Esophagus squamous epithelium (tissue), 4 donors: ENCODE results near the gene UBLCP1.

Experiments used
- CTCF ChIP-seq, 6 experiments: fragments of 450-650 bp in 4 of 6; fragments of 200-600 bp in 2 of 6; sonication (generic) in 2 of 6; IDR thresholded peaks; one replicate each; pipeline ENCODE4 v1.5.1; 2016 to 2019; ENCODE audit warnings: antibody characterized with exemption in 6 of 6, mild to moderate bottlenecking in 4 of 6, moderate library complexity in 4 of 6
- POLR2A ChIP-seq, 4 donors: fragments of 450-650 bp; IDR thresholded peaks; one replicate each; pipeline ENCODE4 v1.6.1; 2017; ENCODE audit warnings: antibody characterized with exemption in 4 of 4, mild to moderate bottlenecking in 4 of 4, moderate library complexity in 3 of 4

GRCh38 chr5:159304961-159305595 is 42.0 kb downstream of the UBLCP1 start:
- TF ChIP-seq CTCF (IDR thresholded peaks at IDR 0.05), result no peak
- no peak for TF ChIP-seq POLR2A (IDR thresholded peaks at IDR 0.05)
